GM10847 (cell line): ENCODE results near the gene CRHR1.

Experiments used
- POLR2A ChIP-seq: IDR thresholded peaks from 2 replicates; pipeline ENCODE4 v1.6.1; 2011; ENCODE audit not compliant: insufficient read length; ENCODE audit errors: extremely low read depth

CRHR1 gene

DNA sequence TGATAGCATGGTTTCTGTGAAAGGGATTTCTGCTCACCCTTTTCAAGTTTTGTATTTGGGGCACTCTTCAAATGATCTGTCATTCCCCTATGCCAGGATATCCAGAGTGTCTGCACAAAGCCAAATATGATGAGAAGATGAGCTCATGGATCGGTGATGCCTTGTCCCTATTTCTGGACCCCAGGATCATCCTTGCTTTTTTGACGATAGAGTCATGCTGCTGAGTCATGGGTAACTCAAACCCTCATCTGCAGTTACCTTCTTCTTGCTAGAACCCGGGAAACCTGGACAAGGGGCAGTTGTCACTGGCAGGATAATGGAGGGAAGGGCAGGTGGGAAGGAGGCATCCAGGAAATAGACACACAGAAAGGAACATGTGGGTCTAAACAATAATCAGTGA lies 92.4 kb downstream of the CRHR1 start:
- no peak for TF ChIP-seq POLR2A

DNA sequence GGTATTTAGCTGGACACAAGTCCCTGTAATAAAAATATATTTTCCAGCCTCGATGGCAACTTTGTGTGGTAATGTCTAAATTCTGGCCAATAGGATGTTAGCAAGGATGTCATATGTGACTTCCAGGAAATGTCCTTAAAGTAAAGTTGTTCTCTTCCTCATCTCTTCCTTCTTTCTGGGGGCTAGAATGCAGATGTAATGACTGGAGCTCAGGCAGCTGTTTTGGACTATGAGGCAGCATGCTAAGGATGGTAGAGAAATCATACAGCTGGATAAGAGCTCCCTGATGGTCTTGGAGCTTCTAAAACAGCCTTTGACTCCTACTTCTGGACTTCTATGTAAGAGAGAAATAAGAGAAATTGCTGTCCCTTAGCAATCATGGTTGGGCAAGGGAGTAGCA lies 93.3 kb downstream of the CRHR1 start:
- TF ChIP-seq POLR2A: no peak

DNA sequence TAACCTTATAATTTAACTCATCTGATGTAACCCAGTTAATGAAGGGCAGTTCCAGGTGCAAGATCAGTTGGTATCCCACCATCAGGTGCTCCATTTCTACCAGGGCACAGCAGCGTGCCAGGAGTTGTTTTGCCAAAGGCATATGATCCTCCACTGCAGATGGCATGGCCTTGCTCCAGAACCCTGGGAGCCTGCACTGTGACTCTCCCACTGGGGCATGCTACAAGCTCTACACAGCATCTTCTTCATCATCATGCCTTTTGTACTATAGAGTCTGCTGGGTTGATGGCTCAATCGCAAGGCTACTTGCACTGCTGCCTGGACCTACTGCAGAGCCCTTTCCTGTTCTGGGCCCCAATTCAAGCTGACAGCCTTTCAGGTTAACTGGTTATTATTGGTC lies 98.9 kb downstream of the CRHR1 start:
- TF ChIP-seq POLR2A: no peak
